GM12878 (cell line): ENCODE results near the gene RUFY4. TPM values are rescaled to one million over a fixed set of nuclear protein-coding genes. Genes with fewer than 3 reads are reported as not detected.

ENCODE experiments used
- ATAC-seq: fragments of 200-7000 bp; cut with Tn5 transposase; 3 replicates; pipeline ENCODE4 v1.9.1; 2020; ENCODE audit warnings: mild to moderate bottlenecking, moderate library complexity
- BruUV-seq: library from RNA; stranded (reverse); fragments of 400-500 nt; replicated peaks from 2 replicates; lab custom pipeline; 2021; lab: Mats Ljungman, UMichigan
- CTCF ChIA-PET: fragments of 300-600 bp; sonication (Branson Sonifier 250); formaldehyde crosslinking; extraction: SDS; loops from one replicate; lab custom pipeline; 2021; ENCODE audit warnings: inconsistent platforms; lab: Yijun Ruan, JAX
- POLR2A ChIA-PET: fragments of 350-600 bp; formaldehyde crosslinking; extraction: SDS; loops from one replicate; lab custom pipeline; 2021; ENCODE audit warnings: inconsistent platforms; lab: Charles Lee
- RAD21 ChIA-PET: fragments of 300-600 bp; sonication (Branson Sonifier 250); formaldehyde crosslinking; loops from one replicate; lab custom pipeline; 2023; ENCODE audit warnings: antibody characterized with exemption; ENCODE audit not compliant: unreplicated experiment; lab: Charles Lee
- SMC1A ChIA-PET: fragments of 300-600 bp; sonication (Branson Sonifier 250); formaldehyde crosslinking; loops from one replicate; lab custom pipeline; 2023; ENCODE audit not compliant: unreplicated experiment, uncharacterized antibody; lab: Charles Lee
- DNase-seq: peaks from one replicate; pipeline ENCODE4 v3.0.0-alpha.2; 2011; ENCODE audit warnings: low read depth, low spot score
- FAIRE-seq: peaks from 3 replicates; lab custom pipeline; 2011; peaks lifted over from hg19 to GRCh38; lab: Jason Lieb, UNC
- H2AFZ ChIP-seq: 2 replicates; pipeline ENCODE4 v1.6.0; 2011; ENCODE audit warnings: low read depth, low read length, control low read depth; ENCODE audit not compliant: control insufficient read depth
- H3K27ac ChIP-seq: 2 replicates; pipeline ENCODE4 v1.5.1; 2011; ENCODE audit warnings: control low read depth; ENCODE audit not compliant: control insufficient read depth, insufficient read depth
- H3K27me3 ChIP-seq, 2 experiments: replicated peaks in 1 of 2; 2 replicates each; pipeline versions ENCODE4 v1.6.0 to v1.6.1; 2011; ENCODE audit warnings: low read length in 1 of 2; ENCODE audit not compliant: control insufficient read depth in 2 of 2, insufficient read depth in 2 of 2
- H3K36me3 ChIP-seq, 2 experiments: 2 replicates each; pipeline ENCODE4 v1.5.1; 2011; ENCODE audit warnings: low read length in 1 of 2; ENCODE audit not compliant: control insufficient read depth in 2 of 2, insufficient read depth in 2 of 2
- H3K4me1 ChIP-seq: 2 replicates; pipeline ENCODE4 v1.6.1; 2011; ENCODE audit warnings: mild to moderate bottlenecking, low read length, moderate library complexity, mixed read lengths; ENCODE audit not compliant: control insufficient read depth, insufficient read depth
- H3K4me2 ChIP-seq: 2 replicates; pipeline ENCODE4 v1.6.0; 2011; ENCODE audit warnings: control low read depth; ENCODE audit not compliant: control insufficient read depth, insufficient read depth
- H3K4me3 ChIP-seq: fragments of 200-600 bp; sonication (generic); 2 replicates; pipeline ENCODE4 v1.5.1; 2016
- H3K79me2 ChIP-seq: 2 replicates; pipeline ENCODE4 v1.6.0; 2011; ENCODE audit warnings: low read length; ENCODE audit not compliant: control insufficient read depth, insufficient read depth
- H3K9ac ChIP-seq: 2 replicates; pipeline ENCODE4 v1.8.0; 2011; ENCODE audit warnings: low read length, control low read depth, mixed read lengths; ENCODE audit not compliant: control insufficient read depth, insufficient read depth
- H3K9me3 ChIP-seq: replicated peaks from 3 replicates; pipeline ENCODE4 v1.5.1; 2011; ENCODE audit warnings: mild to moderate bottlenecking, low read length; ENCODE audit not compliant: control insufficient read depth, insufficient read depth
- H4K20me1 ChIP-seq: 2 replicates; pipeline ENCODE4 v1.6.0; 2011; ENCODE audit not compliant: control insufficient read depth, insufficient read depth
- BMI1 ChIP-seq: fragments of 450-650 bp; IDR thresholded peaks from 2 replicates; pipeline ENCODE4 v1.6.1; 2016; ENCODE audit warnings: mild to moderate bottlenecking, moderate library complexity, borderline replicate concordance
- CBX3 ChIP-seq: fragments of 200-600 bp; sonication (generic); IDR thresholded peaks from 2 replicates; pipeline ENCODE4 v1.6.1; 2016; ENCODE audit warnings: low read depth, borderline replicate concordance
- CREB1 ChIP-seq: IDR thresholded peaks from 2 replicates; pipeline ENCODE4 v1.6.1; 2012; ENCODE audit warnings: low read depth, mild to moderate bottlenecking, inconsistent platforms
- CREM ChIP-seq: IDR thresholded peaks from 2 replicates; pipeline ENCODE4 v1.6.1; 2014; ENCODE audit warnings: antibody characterized with exemption, low read depth
- EP300 ChIP-seq, 2 experiments: fragments of 150-350 bp in 1 of 2; IDR thresholded peaks; 2 replicates each; pipeline ENCODE4 v1.6.1; 2011 to 2012; ENCODE audit warnings: low read depth in 2 of 2, low read length in 2 of 2, borderline replicate concordance in 1 of 2, improper control_type of control experiment in 1 of 2, inconsistent platforms in 1 of 2; ENCODE audit not compliant: control insufficient read depth in 1 of 2
- FOXK2 ChIP-seq: fragments of 450-650 bp; IDR thresholded peaks from 2 replicates; pipeline ENCODE4 v1.6.1; 2017; ENCODE audit warnings: mild to moderate bottlenecking, moderate library complexity
- KDM1A ChIP-seq: fragments of 200-600 bp; sonication (generic); IDR thresholded peaks from 2 replicates; pipeline ENCODE4 v1.6.1; 2016; ENCODE audit warnings: borderline replicate concordance
- NFYB ChIP-seq: IDR thresholded peaks from 2 replicates; pipeline ENCODE4 v1.6.1; 2011; ENCODE audit warnings: low read depth, mild to moderate bottlenecking, low read length, improper control_type of control experiment, moderate library complexity; ENCODE audit not compliant: insufficient read depth
- SIN3A ChIP-seq: IDR thresholded peaks from 2 replicates; pipeline ENCODE4 v1.6.1; 2012; ENCODE audit warnings: low read depth, low read length, improper control_type of control experiment
- STAT3 ChIP-seq: IDR thresholded peaks from 2 replicates; pipeline ENCODE4 v1.6.1; 2011; ENCODE audit warnings: low read depth, low read length, improper control_type of control experiment
- ZSCAN29 ChIP-seq: fragments of 450-650 bp; IDR thresholded peaks from 2 replicates; pipeline ENCODE4 v1.6.1; 2017; ENCODE audit warnings: mild to moderate bottlenecking, moderate library complexity
- WGBS: methylation state at CpG from one replicate; pipeline ENCODE4 v1.1.6; 2016; ENCODE audit warnings: low lambda C conversion rate; ENCODE audit not compliant: insufficient replicate concordance, insufficient coverage; ENCODE audit errors: missing lambda C conversion rate; 5-methylcytosine and 5-hydroxymethylcytosine counted together
- in situ Hi-C: fragments of 300-500 bp; cut with MboI; formaldehyde crosslinking; loops from 9 replicates; pipeline ENCODE4 v1.14.3; 2018; ENCODE audit warnings: mixed read lengths
- intact Hi-C: fragments of 100-400 bp; cut with micrococcal nuclease; formaldehyde crosslinking; loops from one replicate; pipeline ENCODE4 v1.14.2; 2022; ENCODE audit not compliant: unreplicated experiment
- polyA plus RNA-seq, 11 experiments: library from polyadenylated mRNA; depleted of rRNA in 4 of 11; unstranded in 6 of 11; stranded (reverse) in 5 of 11; fragments of >200 nt; fragmentation: Nextera tagmentation in 4 of 11; fragmentation: Illumina TruSeq in 1 of 11; extraction: Ambion mirVana in 4 of 11; extraction: Trizol in 1 of 11; gene quantifications; 1 replicate in 1 of 11; 2 replicates in 10 of 11; pipeline versions ENCODE4 v1.2.1 to v1.2.3, GENCODE V29; 2011 to 2016; ENCODE audit warnings: inconsistent platforms in 2 of 11, missing spikeins in 2 of 11, low read depth in 1 of 11
- total RNA-seq, 4 experiments: library from RNA; depleted of rRNA in 3 of 4; stranded (reverse); fragments of >200 nt in 3 of 4; fragmentation: Illumina TruSeq in 1 of 4; extraction: Trizol in 1 of 4; gene quantifications; 2 replicates each; pipeline versions ENCODE4 v1.2.1 to v1.2.3, GENCODE V29; 2013 to 2021
- TF ChIP-seq, protein P1 (sequence below): IDR thresholded peaks from 2 replicates; pipeline ENCODE4 v1.6.1; 2012; ENCODE audit warnings: low read depth, low read length, improper control_type of control experiment
- TF ChIP-seq, protein P2 (sequence below): fragments of 450-650 bp; IDR thresholded peaks from 2 replicates; pipeline ENCODE4 v1.6.1; 2018; ENCODE audit warnings: mild to moderate bottlenecking, low read depth, moderate library complexity; ENCODE audit not compliant: partially characterized antibody
- TF ChIP-seq, protein P3 (sequence below): fragments of 450-650 bp; IDR thresholded peaks from 2 replicates; pipeline ENCODE4 v1.6.1; 2017; ENCODE audit warnings: mild to moderate bottlenecking, moderate library complexity

The RUFY4 gene
- total and polyA plus RNA-seq, 10 of the 15 experiments (the other 5 are each of a cell fraction or from before 2014, with no cell fraction given) = 0.05 to 2.7 (median 0.90) TPM

DNA sequence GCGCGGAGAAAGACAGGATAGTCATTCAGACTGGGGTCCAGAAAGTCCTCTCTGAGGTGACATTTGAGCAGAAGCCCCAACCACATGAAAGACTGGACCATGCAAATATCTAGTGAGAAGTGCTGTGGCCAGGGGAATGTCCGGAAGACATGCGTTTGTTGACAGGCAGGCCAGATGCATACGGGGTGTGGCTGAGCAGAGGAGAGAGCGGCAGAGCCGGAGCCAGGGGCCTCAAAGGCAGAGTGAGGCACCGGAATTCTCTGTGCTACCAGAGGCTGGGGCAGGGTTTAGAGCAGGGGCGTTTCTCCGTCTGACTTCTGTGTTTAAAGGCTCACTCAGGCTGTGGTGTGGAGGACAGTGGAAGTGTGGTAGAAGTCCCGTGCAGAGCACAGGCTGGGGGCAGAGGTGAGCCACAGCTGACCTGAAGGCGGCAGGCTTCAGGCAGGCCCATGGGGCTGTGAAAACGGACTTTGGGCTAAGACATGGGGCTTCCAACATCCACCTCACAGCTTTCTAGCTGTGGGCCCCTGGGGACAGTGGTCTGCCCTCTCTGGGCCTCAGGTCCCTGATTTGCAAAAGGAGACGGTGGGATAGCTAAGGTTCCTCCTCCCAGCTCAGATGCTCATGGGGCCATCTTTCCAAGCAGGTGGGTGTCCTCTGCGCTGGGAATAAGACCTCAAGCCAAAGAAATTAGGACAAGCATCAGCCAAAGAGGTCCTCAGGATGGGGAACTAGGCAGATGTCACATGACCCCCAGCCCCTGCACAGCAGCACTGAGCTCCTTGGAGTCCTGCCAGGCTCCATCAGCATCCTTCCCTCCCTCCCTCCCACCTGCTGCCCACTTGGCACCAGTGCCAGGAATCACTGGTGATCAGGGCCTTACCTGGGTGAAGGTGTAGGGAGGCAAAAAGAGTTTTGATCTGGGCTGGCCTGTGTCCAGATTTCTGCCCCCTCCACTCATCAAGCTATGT is 11.2 kb downstream of the RUFY4 start:
- SMC1A ChIA-PET = interaction anchor here (0.6 to 1.3 kb wide), 5 partner anchors 34 to 105 kb away, joined by 3 to 4 read pairs (median 3); no protein-coding TSS in a partner anchor
- Histone ChIP-seq H3K79me2 (no peaks in the 10 kb centered on the region), H3K4me2 (no peak overlapping the region; the same call in 1 of the 2 replicates), H3K4me3 (no peak overlapping the region), H3K9me3 (no peaks in the 10 kb centered on the region), H4K20me1 (no peaks in the 10 kb centered on the region), H3K27ac (no peak overlapping the region), H3K4me1 (peaks cover 35% of the 10 kb centered on the region), H2AFZ (no peak overlapping the region), H3K9ac (no peak overlapping the region), H3K27me3 (no peaks in the 10 kb centered on the region; a peak in 1 of 4 replicates), H3K36me3 (no peaks in the 10 kb centered on the region)
- ATAC-seq = peak; percentile 48
- CTCF ChIA-PET = interaction anchor here (0.9 to 1.9 kb wide), 8 partner anchors 8 to 294 kb away, joined by 3 to 5 read pairs (median 4); partner anchors contain the start of gene RUFY4
- no peak for DNase-seq
- intact Hi-C loops (no loop called here), in situ Hi-C loops (no loop called here)
- 27% methylated on average over 15 of the region's 15 CpGs for WGBS
- POLR2A ChIA-PET = interaction anchor here (0.6 kb wide), 1 partner anchor 283 kb away, joined by 3 read pairs; no protein-coding TSS in a partner anchor
- no TSS peak for BruUV-seq
- RAD21 ChIA-PET = interaction anchor here (0.7 to 1.3 kb wide), 3 partner anchors 11 to 291 kb away, joined by 3 to 6 read pairs (median 4); partner anchors contain the start of gene RUFY4
- no peak for FAIRE-seq
- TF ChIP-seq CBX3 = no peak
- TF ChIP-seq SIN3A = no peak
- TF ChIP-seq, protein P1, sequence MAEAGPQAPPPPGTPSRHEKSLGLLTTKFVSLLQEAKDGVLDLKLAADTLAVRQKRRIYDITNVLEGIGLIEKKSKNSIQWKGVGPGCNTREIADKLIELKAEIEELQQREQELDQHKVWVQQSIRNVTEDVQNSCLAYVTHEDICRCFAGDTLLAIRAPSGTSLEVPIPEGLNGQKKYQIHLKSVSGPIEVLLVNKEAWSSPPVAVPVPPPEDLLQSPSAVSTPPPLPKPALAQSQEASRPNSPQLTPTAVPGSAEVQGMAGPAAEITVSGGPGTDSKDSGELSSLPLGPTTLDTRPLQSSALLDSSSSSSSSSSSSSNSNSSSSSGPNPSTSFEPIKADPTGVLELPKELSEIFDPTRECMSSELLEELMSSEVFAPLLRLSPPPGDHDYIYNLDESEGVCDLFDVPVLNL = no peak
- TF ChIP-seq, protein P2, sequence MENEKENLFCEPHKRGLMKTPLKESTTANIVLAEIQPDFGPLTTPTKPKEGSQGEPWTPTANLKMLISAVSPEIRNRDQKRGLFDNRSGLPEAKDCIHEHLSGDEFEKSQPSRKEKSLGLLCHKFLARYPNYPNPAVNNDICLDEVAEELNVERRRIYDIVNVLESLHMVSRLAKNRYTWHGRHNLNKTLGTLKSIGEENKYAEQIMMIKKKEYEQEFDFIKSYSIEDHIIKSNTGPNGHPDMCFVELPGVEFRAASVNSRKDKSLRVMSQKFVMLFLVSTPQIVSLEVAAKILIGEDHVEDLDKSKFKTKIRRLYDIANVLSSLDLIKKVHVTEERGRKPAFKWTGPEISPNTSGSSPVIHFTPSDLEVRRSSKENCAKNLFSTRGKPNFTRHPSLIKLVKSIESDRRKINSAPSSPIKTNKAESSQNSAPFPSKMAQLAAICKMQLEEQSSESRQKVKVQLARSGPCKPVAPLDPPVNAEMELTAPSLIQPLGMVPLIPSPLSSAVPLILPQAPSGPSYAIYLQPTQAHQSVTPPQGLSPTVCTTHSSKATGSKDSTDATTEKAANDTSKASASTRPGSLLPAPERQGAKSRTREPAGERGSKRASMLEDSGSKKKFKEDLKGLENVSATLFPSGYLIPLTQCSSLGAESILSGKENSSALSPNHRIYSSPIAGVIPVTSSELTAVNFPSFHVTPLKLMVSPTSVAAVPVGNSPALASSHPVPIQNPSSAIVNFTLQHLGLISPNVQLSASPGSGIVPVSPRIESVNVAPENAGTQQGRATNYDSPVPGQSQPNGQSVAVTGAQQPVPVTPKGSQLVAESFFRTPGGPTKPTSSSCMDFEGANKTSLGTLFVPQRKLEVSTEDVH = no peak
- TF ChIP-seq, protein P3, sequence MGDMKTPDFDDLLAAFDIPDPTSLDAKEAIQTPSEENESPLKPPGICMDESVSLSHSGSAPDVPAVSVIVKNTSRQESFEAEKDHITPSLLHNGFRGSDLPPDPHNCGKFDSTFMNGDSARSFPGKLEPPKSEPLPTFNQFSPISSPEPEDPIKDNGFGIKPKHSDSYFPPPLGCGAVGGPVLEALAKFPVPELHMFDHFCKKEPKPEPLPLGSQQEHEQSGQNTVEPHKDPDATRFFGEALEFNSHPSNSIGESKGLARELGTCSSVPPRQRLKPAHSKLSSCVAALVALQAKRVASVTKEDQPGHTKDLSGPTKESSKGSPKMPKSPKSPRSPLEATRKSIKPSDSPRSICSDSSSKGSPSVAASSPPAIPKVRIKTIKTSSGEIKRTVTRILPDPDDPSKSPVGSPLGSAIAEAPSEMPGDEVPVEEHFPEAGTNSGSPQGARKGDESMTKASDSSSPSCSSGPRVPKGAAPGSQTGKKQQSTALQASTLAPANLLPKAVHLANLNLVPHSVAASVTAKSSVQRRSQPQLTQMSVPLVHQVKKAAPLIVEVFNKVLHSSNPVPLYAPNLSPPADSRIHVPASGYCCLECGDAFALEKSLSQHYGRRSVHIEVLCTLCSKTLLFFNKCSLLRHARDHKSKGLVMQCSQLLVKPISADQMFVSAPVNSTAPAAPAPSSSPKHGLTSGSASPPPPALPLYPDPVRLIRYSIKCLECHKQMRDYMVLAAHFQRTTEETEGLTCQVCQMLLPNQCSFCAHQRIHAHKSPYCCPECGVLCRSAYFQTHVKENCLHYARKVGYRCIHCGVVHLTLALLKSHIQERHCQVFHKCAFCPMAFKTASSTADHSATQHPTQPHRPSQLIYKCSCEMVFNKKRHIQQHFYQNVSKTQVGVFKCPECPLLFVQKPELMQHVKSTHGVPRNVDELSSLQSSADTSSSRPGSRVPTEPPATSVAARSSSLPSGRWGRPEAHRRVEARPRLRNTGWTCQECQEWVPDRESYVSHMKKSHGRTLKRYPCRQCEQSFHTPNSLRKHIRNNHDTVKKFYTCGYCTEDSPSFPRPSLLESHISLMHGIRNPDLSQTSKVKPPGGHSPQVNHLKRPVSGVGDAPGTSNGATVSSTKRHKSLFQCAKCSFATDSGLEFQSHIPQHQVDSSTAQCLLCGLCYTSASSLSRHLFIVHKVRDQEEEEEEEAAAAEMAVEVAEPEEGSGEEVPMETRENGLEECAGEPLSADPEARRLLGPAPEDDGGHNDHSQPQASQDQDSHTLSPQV = no peak
- TF ChIP-seq NFYB = no peak
- TF ChIP-seq ZSCAN29 = no peak
- no peak for TF ChIP-seq FOXK2
- no peak for TF ChIP-seq KDM1A
- no peak for TF ChIP-seq CREM
- no peak for TF ChIP-seq CREB1
- TF ChIP-seq EP300 (IDR thresholded peaks at IDR 0.05; ENCODE audit: borderline replicate concordance in 1 of 2, control insufficient read depth in 1 of 2, low read depth in 2 of 2, low read length in 2 of 2) = no peak
- no peak for TF ChIP-seq STAT3
- no peak for TF ChIP-seq BMI1
